ENCODE measurements around the gene NOS1AP.
"Not testable (repeated sequence)": the region's sequence is repeated elsewhere in the genome, so short reads cannot be mapped to it uniquely, and the experiment has no call there.

NOS1AP gene

DNA sequence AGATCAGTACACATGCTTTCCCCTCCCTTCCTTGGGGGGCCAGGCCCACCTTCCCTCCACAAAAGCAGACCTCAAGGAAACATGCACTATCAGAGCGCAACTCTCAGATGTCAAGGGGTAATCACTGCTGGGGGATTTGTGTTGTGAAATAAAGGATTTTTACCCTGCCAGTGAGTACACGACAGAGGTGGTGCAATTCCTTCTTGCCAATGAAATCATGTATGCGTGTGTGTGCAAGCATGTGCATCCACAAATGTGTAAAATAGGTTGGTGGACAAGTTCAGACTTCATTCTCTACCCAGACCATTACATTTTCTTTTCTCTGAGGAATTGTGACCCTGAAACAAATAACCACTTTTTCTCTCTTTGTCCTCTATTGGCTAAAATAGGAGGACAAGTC is 9.8 kb upstream of the NOS1AP start:
- DNase-seq (ENCODE audit: low spot score), result no peak

DNA sequence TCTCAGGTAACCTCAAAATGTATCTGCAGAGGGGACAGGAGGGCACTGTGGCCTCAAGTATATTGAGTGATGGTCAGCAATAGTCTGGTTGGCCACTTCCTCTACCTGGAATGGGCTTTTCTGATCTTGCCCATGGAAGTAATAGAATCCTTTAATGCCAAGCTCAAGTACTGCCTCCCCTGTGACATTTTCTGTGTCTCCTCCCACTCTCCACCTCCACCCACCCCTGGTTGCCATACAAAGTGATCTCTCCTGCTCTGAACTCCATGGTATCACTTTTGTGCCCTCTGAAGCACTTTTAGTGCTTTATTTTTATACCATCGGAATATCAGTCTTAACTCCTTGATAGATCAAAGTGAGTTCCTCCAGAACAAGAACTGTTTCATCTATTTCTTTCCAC is 9.2 kb upstream of the NOS1AP start:
- no peak for DNase-seq (ENCODE audit: low spot score)

DNA sequence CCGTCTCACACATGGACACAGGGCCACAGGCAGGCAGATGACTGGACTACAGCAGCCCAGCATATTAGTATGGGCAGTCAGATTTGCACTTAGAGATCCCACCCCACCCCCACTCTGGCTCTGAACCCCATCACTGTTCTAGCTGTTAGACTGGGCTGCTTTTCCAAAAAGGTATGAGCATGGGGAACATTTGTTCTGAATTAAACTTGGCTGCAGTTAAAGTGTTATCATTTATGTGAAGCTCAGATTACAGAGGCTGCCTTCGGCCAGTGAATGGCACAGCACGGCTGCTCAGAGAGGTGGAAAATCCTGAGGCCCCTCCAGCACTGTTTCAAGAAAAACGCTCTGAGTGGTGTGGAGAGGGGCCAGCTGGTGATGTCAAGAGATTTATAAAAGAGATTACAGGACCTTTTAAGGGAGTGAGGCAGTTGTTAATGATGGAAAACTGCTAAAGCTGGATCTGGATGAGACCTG is 6.9 kb upstream of the NOS1AP start:
- no peak for DNase-seq (ENCODE audit: low spot score)

DNA sequence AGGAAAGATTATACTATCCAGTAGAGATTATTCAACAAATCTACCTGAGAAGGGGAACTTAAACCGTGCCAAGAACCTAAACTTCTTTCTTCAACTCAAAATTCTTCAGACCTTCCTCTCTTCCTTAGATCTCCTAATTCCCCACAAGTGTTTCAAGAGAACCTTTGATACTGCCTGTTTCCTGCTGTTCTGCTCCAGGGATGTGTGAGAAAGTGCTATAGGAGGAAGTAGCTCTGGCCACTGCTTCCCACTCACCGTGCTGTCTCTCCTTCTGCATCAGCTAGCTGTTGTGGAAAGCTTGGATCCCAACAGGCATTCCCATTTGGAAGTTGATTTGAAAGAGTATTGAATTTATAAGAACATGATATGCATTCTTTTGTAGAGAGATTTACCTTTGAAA is 4.5 kb upstream of the NOS1AP start:
- no peak for DNase-seq (ENCODE audit: low spot score)

DNA sequence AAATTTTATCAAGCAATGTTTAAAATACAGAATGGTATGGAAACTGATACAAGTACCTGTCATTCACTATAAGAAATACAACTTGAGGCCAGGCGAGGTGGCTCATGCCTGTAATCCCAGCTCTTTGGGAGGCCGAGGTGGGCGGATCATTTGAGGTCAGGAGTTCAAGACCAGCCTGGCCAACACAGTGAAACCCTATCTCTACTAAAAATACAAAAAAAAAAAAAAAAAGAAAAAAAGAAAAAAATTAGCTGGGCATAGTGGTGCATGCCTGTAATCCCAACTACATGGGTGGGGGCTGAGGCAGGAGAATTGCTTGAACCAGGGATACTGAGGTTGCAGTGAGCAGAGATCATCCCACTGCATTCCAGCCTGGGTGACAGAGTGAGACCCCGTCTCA is 2.7 kb upstream of the NOS1AP start:
- not testable (repeated sequence) for DNase-seq (ENCODE audit: low spot score)

DNA sequence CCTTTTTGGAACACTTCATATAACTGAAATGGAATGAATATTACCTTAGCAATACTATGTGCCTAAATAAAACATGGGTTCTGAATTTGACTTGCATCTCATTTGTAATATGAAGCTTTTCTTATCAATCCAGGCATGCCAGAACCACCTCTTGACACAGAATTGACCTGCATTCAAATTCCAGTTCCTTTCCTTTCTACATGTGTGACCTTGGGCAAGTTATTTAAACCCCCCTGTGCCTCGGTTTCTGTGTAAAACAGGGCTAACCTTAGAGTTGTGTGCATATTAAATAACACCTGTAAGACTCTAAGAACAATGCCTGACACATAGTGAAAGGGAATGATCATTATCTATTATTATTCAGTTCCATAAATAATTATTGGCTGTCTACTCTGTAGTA is 2.0 kb upstream of the NOS1AP start:
- DNase-seq (ENCODE audit: low spot score), result no peak

DNA sequence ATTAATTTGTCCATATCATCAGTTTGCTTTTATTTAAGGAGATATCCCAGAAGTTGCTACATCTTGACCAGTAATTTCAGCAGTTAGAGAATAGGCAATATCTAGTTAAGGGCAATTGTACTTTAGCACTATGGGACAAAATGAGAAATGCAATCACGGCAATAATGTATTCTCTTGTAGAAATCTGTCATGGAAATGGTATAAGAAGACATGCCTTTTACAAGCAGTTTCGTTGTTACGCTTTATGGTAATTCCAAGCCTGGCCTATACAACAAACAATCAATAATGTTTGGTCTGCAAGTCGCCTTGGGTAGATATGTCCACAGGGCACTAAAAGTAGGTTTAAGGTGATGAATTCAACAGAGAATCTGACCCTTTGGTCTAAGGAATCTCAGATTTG is 1.2 kb upstream of the NOS1AP start:
- no peak for DNase-seq (ENCODE audit: low spot score)

DNA sequence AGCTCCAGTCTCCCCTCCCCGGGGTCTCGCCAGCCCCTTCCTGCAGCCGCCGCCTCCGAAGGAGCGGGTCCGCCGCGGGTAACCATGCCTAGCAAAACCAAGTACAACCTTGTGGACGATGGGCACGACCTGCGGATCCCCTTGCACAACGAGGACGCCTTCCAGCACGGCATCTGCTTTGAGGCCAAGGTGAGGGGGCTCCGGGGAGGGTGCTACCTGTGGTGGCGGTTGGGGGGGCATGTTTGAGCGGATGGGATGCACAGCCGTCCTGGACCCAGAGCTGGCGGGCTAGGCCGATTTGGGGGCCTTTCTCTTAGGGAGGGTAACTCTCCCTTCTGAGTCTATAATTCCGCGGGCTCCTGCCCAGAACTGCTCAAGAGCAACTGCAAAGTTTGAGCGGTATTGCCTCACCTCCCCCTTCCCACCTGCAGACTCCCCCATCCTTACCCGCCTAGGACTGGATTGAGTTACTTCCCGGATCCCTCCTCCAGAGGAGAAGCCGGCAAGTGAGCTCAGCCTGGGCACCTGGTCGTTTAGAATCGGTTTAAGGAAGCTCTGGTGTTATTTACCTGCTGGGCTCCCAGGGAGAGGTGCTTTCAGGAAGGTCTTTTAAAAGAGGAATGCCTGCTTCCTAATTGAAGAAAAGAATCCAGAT is 730 bp downstream of the NOS1AP start:
- DNase-seq (ENCODE audit: low spot score), result no peak

DNA sequence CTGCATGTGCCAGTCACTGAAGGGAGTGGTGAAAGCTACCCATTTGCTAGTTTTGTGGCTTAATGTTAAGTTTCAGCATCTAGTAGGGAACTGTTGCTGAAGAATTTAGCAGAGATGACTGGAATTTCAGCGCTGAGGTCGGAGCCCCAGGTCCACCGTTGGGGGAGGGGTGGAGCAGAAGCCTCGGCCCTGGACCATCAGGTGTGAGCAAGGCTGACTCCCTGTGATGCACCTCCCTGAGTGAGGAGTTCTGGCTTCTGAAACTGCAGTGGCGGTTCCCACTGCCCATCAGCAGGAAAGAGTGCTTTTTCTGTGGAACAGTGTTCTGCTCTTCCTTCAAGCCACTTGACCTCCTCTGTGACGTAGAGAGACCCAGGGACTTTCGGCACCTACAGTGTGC is 1.3 kb downstream of the NOS1AP start:
- no peak for DNase-seq (ENCODE audit: low spot score)

DNA sequence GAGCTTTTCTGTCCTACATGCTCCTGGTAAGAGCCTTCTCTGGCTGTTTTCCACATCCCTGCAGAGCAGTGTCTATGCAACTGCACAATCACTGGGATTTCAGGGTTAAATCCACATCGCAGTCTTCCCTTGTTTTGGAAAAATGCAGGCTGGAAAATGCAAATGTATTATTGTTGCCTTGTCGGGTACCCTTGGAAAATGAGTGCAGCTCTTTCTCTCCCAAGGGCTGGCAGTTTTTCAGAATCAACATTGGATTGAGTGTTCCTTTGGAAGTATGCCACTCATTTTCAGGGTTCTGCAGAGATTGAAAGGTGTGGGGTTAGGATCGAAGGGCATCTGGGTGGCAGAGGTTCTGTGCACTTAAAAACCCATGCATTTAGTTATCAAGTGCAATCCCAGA is 3.2 kb downstream of the NOS1AP start:
- DNase-seq (ENCODE audit: low spot score), result no peak

DNA sequence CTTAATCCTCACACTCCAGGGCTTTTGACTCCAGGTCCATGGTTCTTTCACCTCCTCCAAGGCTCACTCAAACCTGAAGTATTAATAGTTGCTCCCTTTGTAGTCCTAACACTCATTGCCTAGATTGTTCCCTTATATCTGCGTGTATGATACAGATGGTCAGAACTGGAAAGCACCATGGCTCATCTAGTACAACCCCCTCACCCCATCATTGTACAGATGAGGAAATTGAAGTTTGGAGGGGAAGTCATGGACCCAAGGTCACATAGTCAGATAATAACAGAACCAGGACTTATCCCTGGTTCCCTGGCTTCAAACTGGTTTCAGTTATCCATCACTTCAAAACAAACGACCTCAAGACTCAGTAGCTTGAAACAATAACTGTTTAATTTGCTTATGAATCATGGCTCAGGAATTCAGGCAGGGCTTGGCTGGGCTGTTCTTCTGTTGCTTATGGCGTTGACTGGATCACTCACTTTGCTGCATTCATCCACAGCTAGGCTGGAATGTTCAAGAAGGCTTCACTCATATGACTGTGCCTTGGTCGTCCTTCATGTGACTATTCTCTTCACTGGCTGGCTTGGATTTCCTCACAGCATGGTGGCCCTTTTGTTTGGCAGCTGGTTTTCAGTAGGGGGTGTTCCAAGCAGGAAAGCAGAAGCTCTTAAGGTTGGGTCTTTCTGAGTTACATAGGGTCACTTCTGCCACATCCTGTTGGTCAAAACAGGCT is 5.0 kb downstream of the NOS1AP start:
- DNase-seq (ENCODE audit: low spot score), result no peak

DNA sequence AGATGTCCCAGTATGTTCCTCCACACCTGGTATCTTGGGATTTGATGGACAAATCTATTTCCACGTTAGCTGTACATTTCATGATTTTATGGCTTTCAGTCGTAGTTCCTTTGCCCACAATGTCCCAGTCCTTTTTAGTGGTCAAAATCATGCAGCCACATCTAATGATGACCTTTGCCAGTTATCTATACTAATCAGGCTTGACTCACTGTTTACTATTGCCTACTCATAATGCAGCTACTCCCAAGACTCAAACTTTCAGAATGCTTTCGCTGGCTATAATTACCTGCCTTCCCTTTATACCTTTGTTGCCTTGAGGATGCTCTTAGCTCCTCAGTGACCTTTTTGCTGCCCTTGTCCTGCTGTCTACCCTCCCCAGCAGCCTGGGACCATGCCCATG is 6.4 kb downstream of the NOS1AP start:
- no peak for DNase-seq (ENCODE audit: low spot score)

DNA sequence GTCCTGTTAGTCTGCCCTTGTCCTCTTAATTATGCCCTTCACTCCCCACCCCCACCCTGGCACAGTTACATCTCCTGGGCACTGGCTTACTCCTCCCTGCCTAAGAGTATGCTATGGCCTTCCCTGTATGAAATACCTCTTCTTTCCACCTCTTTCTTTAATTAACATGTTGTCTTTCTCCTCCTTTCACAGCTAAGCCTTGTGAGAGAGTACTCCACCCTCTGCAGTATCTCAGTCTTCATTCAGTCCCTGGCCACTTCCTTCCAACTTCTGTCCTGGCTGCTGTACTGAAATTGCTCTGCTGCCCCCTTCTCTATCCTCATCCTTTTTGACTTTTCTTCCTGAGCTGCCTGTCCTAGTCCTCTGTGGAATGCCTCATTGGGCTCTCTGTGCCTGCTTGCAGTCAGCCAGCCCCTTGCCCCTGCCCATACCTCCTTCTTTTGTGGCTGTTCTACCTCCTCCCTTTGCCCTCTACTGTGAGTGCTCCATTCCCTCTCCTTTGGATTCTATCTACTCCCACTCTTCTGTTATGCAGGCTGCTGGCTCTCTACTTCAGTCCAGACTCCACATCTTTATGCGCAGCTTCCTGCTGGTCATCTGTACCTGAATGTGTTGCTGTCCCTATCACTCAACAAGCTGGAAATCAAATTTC is 8.3 kb downstream of the NOS1AP start:
- no peak for DNase-seq (ENCODE audit: low spot score)

DNA sequence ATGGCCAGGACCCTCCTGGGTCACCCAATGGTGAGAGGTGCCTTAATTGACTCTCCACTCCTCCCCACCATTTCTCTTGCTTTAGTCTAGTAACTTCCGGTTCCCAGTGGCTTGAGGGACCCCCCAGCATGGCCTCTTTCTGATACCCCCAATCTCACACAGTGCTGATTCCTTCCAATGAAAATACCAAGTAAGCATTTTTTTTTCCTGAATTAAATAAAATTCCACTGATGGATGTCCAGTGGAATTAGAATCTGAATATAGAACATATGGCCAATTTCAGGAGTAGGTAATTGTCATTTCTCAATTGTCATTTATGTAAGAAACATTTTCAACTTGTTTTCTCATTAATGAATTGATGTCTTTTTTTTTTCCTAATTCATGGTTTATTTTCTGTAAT is 9.5 kb downstream of the NOS1AP start:
- DNase-seq (ENCODE audit: low spot score), result no peak

DNA sequence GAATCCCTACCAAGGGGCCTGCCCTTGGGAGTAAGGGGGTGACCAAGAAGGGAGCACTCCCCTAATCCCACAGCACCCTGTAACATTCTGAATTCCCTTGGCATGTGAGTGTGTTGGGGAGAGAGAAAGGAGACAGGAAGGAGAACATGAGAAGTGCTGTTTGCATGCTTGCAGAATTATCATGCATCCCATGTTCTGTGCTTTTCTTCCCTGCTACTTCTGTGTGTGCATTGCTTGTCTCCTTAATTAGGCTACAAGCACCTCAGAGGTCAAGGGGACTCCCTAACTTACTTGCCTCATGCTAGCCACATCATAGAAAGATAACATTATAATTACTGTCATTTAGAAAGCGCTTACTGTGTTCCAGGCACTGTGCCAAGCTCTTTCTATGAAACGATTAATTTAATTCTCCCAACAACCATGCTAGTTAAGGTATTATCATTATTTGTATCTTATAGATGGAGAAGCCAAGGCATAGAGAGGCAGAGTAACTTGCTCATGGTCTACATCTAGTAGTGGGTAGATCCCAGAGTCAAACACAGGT is 11.1 kb downstream of the NOS1AP start:
- DNase-seq (ENCODE audit: low spot score), result no peak

DNA sequence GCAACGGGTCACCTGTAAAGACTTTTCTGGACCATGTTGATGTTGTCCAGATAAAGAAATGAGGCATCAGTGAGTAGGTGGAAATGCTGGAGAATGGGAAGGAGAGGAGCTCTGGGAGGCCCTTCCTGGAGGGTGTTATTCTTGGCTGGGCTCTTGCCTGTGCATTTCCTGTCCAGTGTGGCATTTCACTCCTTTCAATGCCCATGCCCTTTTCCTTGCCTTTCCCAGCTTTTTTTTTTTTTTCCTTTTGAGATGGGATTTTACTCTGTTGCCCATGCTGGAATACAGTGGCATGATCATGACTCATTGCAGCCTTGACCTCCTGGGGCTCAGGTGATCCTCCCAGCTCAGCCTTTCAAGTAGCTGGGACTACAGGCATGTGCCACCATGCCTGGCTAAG is 11.8 kb downstream of the NOS1AP start:
- no peak for DNase-seq (ENCODE audit: low spot score)

DNA sequence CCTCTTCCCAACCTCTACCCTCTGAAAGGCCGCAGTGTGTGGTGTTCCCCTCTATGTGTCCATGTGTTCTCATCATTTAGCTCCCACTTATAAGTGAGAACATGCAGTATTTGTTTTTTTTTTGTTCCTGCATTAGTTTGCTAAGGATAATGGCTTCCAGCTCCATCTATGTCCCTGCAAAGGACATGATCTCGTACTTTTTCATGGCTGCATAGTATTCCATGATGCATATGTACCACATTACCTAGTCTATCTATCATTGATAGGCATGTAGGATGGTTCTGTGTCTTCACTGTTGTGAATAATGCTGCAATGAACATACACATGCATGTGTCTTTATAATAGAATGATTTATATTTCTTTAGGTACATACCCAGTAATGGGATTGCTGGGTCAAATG is 12.6 kb downstream of the NOS1AP start:
- DNase-seq (ENCODE audit: low spot score), result not testable (repeated sequence)

DNA sequence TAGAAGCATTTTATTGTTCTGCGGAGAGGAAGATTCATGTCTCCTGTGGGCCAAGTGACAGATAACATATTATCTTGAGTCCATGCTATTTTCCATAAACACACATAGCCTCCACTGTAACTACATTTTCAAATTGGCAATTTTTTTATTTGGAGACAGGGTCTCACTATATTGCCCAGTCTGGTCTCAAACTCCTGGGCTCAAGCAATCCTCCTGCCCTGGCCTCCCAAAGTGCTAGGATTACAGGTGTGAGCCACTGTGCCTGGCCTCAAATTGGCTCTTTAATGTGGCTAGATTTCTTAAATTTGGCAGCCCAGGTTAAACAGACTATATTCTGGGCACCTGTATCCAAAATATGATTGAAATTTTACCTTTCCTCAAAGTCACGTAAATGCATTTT is 13.8 kb downstream of the NOS1AP start:
- DNase-seq (ENCODE audit: low spot score), result no peak

DNA sequence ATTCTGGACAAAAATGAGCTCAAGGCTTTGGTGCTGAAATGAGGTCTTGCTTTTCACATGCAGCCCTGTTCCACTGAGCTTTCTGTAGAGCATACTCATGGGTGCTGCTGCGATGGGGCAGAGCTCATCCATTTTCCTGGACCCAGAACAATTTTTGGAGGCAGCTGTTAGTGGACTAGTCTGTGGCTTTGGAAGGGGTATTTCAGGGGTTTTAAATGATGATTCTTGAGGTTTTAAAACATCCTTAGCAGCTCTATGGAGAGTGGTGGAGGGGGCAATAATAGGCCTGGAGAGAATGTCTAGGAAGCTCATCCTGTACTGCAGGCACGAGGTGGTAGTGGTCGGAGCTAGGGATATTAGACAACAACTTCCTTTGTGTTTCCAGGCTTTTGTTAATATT is 16.5 kb downstream of the NOS1AP start:
- DNase-seq (ENCODE audit: low spot score), result no peak

DNA sequence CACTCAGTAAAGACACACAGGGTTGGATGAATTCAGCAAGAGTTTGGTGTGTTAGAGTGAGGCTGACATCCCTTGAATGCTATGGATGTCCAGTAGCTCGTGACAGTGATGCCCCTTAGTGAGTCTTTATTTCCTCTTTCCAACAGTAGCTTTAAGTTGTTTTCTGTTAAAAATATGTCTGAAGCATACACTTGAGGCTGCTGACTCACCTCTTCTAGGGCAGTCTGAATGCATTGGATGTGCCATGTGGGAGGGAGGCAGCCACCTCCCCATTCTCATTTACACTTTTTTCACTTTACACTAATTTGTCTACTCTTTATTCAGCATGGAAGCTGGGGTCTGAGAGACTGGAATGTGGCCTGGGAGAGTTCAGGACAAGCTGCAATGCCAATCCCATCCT is 17.6 kb downstream of the NOS1AP start:
- DNase-seq (ENCODE audit: low spot score), result no peak

DNA sequence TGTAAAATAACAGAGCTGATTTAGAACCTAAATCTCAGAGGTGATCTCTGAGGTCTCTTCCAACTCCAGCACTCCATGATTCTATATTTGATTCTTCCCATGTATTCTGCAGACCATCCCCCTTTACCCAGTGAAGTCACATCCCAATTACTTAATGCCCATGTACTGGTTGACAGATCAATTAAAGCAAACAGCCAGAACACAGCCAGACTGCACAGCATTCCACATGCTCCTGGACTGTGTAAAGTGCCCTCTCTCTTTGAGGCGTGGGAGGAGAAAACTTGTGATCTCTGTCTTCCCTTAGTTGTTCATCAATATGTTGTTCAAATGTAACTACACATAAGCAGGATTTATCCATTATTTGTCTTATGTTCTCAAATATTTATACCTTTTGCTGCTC is 18.1 kb downstream of the NOS1AP start:
- DNase-seq (ENCODE audit: low spot score), result no peak

DNA sequence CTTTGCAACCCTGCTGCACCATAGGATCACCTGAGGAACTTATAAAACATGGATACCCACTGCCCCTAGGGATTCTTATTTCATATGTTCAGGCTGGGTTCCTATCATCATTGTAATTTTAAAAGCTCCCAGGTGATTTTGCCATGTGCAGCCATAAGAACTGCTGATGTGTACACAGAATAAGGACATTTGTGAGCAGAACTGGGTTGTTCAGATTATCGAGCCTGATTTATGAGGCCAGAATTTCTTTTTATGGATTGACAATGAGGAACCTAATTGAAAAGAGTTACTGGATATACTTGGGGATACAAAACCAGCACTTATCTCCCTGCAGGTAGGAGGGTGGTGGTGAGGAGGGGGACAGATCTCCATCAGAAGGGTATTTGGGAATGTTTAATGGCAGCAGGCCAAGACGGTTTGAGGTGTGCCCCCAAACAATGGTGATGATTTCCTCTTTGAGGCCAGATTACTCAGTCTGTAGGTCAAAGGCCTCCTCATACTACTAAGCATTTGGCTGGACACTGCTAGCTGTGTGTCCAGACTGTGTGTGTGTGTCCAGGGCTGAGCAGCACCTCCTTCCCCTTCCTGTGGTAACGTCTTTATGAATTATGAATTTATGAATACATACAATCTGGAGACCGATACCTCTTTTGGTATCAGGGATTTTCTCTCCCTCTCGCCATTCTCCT is 18.9 kb downstream of the NOS1AP start:
- no peak for DNase-seq (ENCODE audit: low spot score)

DNA sequence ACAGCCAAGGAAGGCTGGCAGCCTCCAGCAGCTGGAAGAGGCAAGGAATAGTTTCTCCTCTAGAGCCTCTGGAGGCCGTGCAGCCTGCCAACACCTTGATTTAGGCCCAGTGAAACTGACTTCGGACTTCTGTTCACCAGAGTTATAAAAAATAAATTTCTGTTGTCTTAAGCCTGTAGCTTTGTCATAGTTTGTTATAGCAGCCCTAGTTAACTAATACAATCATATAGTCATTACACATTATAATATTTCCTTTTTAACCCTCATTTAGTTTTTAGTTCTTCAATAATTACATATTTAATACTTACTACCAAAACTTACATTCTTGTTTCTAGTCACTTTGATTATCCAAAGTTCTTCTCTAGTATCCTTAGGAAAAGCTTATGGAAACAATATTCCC is 20.3 kb downstream of the NOS1AP start:
- DNase-seq (ENCODE audit: low spot score), result no peak

Measured in HuH-7 (cell line).